ENCODE results near the gene TULP1. TPM values are rescaled to one million over a fixed set of nuclear protein-coding genes. Genes with fewer than 3 reads are reported as not detected.
A peak's percentile ranks its signal among the peaks of the same experiment; 100 is the strongest.

Gene TULP1
- total and polyA plus RNA-seq, 2 of the 8 experiments (the other 6 are each of a cell fraction or from before 2014, with no cell fraction given), result 3.2 to 6.8 TPM

DNA sequence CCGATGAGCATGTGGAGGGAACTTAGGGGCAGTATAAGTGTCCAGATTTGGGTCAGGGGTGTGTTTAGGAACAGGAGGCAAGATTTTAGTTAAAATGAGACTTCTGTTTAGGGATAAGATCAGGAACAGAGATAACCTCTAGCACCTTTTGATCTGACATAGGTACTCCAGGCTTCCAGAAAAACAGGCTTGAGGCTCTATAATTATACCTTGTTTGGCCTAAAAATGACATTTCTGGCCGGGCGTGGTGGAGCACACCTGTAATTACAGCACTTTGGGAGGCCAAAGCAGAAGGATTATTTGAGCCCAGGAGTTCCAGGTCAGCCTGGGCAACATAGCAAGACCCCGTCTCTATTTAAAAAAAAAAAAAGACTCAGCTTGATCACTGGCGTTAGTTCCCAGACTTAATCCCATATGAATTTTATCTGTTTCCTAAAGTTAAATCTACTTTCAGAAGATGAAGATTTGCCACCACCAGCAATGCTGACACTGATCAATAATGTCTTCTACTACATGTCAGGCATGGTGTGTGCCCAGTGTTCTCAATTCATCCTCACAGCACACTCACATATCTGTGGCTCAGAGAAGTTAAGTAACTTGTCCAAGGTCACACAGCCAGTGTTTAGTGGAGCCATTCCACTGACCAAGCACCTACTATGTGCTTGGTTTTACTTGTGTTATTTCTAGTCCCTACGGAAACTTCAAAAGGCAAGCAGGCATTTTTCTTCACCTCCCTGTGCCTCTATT, 6.0 kb upstream of the TULP1 start:
- H3K27ac ChIP-seq (ENCODE audit: low read depth, low read length), result no peak overlapping the region
- peaks cover 0 to 2% (median 0%) of the 10 kb centered on the region in 4 experiments; a peak in 1 of 7 replicates for H3K27me3 ChIP-seq (replicated peaks in 1 of 4; ENCODE audit: control insufficient read depth in 3 of 4, extremely low read depth in 1 of 4, insufficient read depth in 3 of 4, low read length in 3 of 4)
- POLR2A ChIA-PET (ENCODE audit: partially characterized antibody), result interaction anchor here (1.8 kb wide), 1 partner anchor 21 kb away, joined by 4 read pairs; no protein-coding TSS in a partner anchor
- H2BK5ac ChIP-seq (ENCODE audit: low read depth, low read length), result no peak overlapping the region
- TF ChIP-seq TAF7 (optimal IDR thresholded peaks at IDR 0.05; ENCODE audit: borderline replicate concordance, low read depth, low read length) (no peak), KDM1A (IDR thresholded peaks at IDR 0.05; ENCODE audit: borderline replicate concordance, low read length) (peak; percentile 81)
- H3K14ac ChIP-seq (ENCODE audit: insufficient read length), result no peak overlapping the region
- no peak overlapping the region for H3K9ac ChIP-seq (replicated peaks in 1 of 4; ENCODE audit: extremely low read depth in 1 of 4, low read depth in 3 of 4, low read length in 3 of 4)
- no peaks in the 10 kb centered on the region for H3K36me3 ChIP-seq (ENCODE audit: control insufficient read depth in 2 of 4, insufficient read depth in 4 of 4, low read length in 3 of 4)
- H4K5ac ChIP-seq (ENCODE audit: insufficient read length, low read depth, low read length), result no peak overlapping the region
- no peaks in the 10 kb centered on the region for H3K79me2 ChIP-seq (ENCODE audit: control insufficient read depth in 1 of 2, insufficient read depth in 2 of 2, low read length in 2 of 2)
- no peak overlapping the region for H2AFZ ChIP-seq (ENCODE audit: low read length)
- H3K23ac ChIP-seq (ENCODE audit: insufficient read length), result no peak overlapping the region
- no peaks in the 10 kb centered on the region for H3K79me1 ChIP-seq (ENCODE audit: low read depth, low read length)
- H3K23me2 ChIP-seq (ENCODE audit: low read depth, low read length), result no peaks in the 10 kb centered on the region
- CTCF ChIA-PET (ENCODE audit: partially characterized antibody), result interaction anchor here (1.5 to 32.2 kb wide), 2 partner anchors 27 to 215 kb away, joined by 3 to 521 read pairs; no protein-coding TSS in a partner anchor
- H2BK20ac ChIP-seq (ENCODE audit: low read length), result no peak overlapping the region
- H3K9me3 ChIP-seq (ENCODE audit: insufficient read depth in 2 of 2, low read depth in 1 of 2, low read length in 1 of 2), result no peaks in the 10 kb centered on the region
- no peak overlapping the region for H4K8ac ChIP-seq (ENCODE audit: extremely low read depth, insufficient read depth, low read length)
- no peak overlapping the region for H3K4me3 ChIP-seq (ENCODE audit: extremely low read depth in 1 of 4, insufficient read depth in 2 of 4, low read depth in 3 of 4, low read length in 4 of 4)
- FAIRE-seq, result no peak
- H4K20me1 ChIP-seq (replicated peaks in 1 of 2; ENCODE audit: control insufficient read depth in 1 of 2, insufficient read depth in 2 of 2, low read length in 2 of 2), result no peaks in the 10 kb centered on the region
- H2BK15ac ChIP-seq (ENCODE audit: low read length), result 0 out of 2 replicates have a peak overlapping the region, but pooled peaks have one; percentile 24
- no peak overlapping the region for H3K4me2 ChIP-seq (ENCODE audit: insufficient read depth in 1 of 2, low read depth in 2 of 2, low read length in 2 of 2)
- no peak overlapping the region for H2BK120ac ChIP-seq (replicated peaks; ENCODE audit: low read depth, low read length)
- H3K4me1 ChIP-seq (replicated peaks in 1 of 4; ENCODE audit: control insufficient read depth in 3 of 4, insufficient read depth in 4 of 4, low read length in 3 of 4), result peaks cover 0 to 13% (median 8%) of the 10 kb centered on the region in 4 experiments; a peak in 6 of 7 replicates
- no peak overlapping the region for H2BK12ac ChIP-seq (ENCODE audit: low read depth, low read length)
- DNase-seq (ENCODE audit: low read depth in 1 of 2, low spot score in 2 of 2), result no peak
- no peak overlapping the region for H4K91ac ChIP-seq (replicated peaks; ENCODE audit: insufficient read length, low read length)
- H3K18ac ChIP-seq (ENCODE audit: extremely low read depth, low read length), result no peak overlapping the region
- no peak overlapping the region for H3K56ac ChIP-seq (replicated peaks; ENCODE audit: insufficient read length, low read depth, low read length)
- no peak overlapping the region for H2AK5ac ChIP-seq (ENCODE audit: low read depth, low read length)
- H3K4ac ChIP-seq (replicated peaks; ENCODE audit: insufficient read length, low read depth, low read length), result no peak overlapping the region
- WGBS, 2 experiments (ENCODE audit: extremely low coverage in 1 of 2, insufficient coverage in 1 of 2, insufficient read length in 1 of 2, insufficient replicate concordance in 2 of 2, low coverage in 1 of 2, low lambda C conversion rate in 2 of 2, missing lambda C conversion rate in 1 of 2), result 95% methylated on average over 6 of the region's 6 CpGs; no CpG with 5 or more reads in 1 of the 2 experiments
